Loucy (cell line): Measurements from ENCODE around the gene ALB.

Experiments used
- H2AFZ ChIP-seq: fragments of 200-600 bp; sonication (generic); 2 replicates; pipeline ENCODE4 v1.6.0; 2016; ENCODE audit warnings: antibody characterized with exemption, mild to moderate bottlenecking, low read length, moderate library complexity
- H3F3A ChIP-seq: fragments of 200-600 bp; 2 replicates; pipeline ENCODE4 v1.6.0; 2016; ENCODE audit warnings: antibody characterized with exemption, low read depth, mild to moderate bottlenecking
- H3K27me3 ChIP-seq: fragments of 200-600 bp; sonication (generic); 2 replicates; pipeline ENCODE4 v1.6.1; 2014; ENCODE audit warnings: low read length, mild to moderate bottlenecking; ENCODE audit not compliant: insufficient read depth, poor library complexity, severe bottlenecking
- H3K36me3 ChIP-seq: fragments of 200-600 bp; sonication (generic); 2 replicates; pipeline ENCODE4 v1.6.1; 2016; ENCODE audit warnings: low read length; ENCODE audit not compliant: insufficient read depth
- H3K4me1 ChIP-seq: fragments of 200-600 bp; sonication (generic); 2 replicates; pipeline ENCODE4 v1.5.1; 2014; ENCODE audit warnings: low read length, mild to moderate bottlenecking; ENCODE audit not compliant: insufficient read depth, poor library complexity, severe bottlenecking
- H3K4me2 ChIP-seq: fragments of 200-600 bp; sonication (generic); 2 replicates; pipeline ENCODE4 v1.6.0; 2014; ENCODE audit warnings: antibody characterized with exemption, low read length, low read depth, mild to moderate bottlenecking; ENCODE audit not compliant: poor library complexity, severe bottlenecking
- H3K4me3 ChIP-seq: fragments of 200-600 bp; sonication (generic); 2 replicates; pipeline ENCODE4 v1.5.1; 2014; ENCODE audit warnings: low read length, mild to moderate bottlenecking, mixed read lengths; ENCODE audit not compliant: poor library complexity, severe bottlenecking
- H3K79me2 ChIP-seq: fragments of 200-600 bp; sonication (generic); 2 replicates; pipeline ENCODE4 v1.6.1; 2014; ENCODE audit warnings: low read length; ENCODE audit not compliant: insufficient read depth
- H3K9ac ChIP-seq: fragments of 200-600 bp; sonication (generic); 2 replicates; pipeline ENCODE4 v1.6.0; 2014; ENCODE audit warnings: mild to moderate bottlenecking, low read depth, low read length, moderate library complexity; ENCODE audit not compliant: poor library complexity, severe bottlenecking
- H3K9me2 ChIP-seq: fragments of 200-600 bp; sonication (generic); replicated peaks from 2 replicates; pipeline ENCODE4 v1.6.1; 2016; ENCODE audit warnings: low read depth, low read length, mixed read lengths
- H3K9me3 ChIP-seq: fragments of 200-600 bp; sonication (generic); 2 replicates; pipeline ENCODE4 v1.6.1; 2014; ENCODE audit warnings: mild to moderate bottlenecking, antibody characterized with exemption, low read length, low read depth; ENCODE audit not compliant: insufficient read depth
- H4K20me1 ChIP-seq: fragments of 200-600 bp; sonication (generic); 2 replicates; pipeline ENCODE4 v1.6.0; 2014; ENCODE audit warnings: antibody characterized with exemption, low read length, mild to moderate bottlenecking; ENCODE audit not compliant: insufficient read depth, poor library complexity, severe bottlenecking
- CTCF ChIP-seq: fragments of 200-600 bp; sonication (generic); conservative IDR thresholded peaks from 2 replicates; pipeline ENCODE4 v1.5.1; 2014; ENCODE audit warnings: mild to moderate bottlenecking, antibody characterized with exemption, low read length
- EZH2phosphoT487 ChIP-seq: fragments of 200-600 bp; IDR thresholded peaks from 2 replicates; pipeline ENCODE4 v1.6.1; 2018; ENCODE audit warnings: antibody characterized with exemption, mild to moderate bottlenecking, moderate library complexity, borderline replicate concordance

Gene ALB

GRCh38 chr4:73426666-73427065 is 22.6 kb downstream of the ALB start:
- TF ChIP-seq EZH2phosphoT487 (no peak), CTCF (no peak)
- Histone ChIP-seq H3K27me3 (no peaks in the 10 kb centered on the region), H3K36me3 (no peaks in the 10 kb centered on the region), H3K4me2 (no peak overlapping the region), H3K9me2 (no peaks in the 10 kb centered on the region), H3K9ac (no peak overlapping the region), H3K9me3 (no peaks in the 10 kb centered on the region), H3F3A (no peaks in the 10 kb centered on the region), H3K79me2 (no peaks in the 10 kb centered on the region), H2AFZ (no peak overlapping the region), H3K4me3 (no peak overlapping the region), H3K4me1 (no peaks in the 10 kb centered on the region), H4K20me1 (no peaks in the 10 kb centered on the region)

- Histone ChIP-seq H3K4me2 (no peak overlapping the region), H3K4me1 (no peaks in the 10 kb centered on the region), H3K9ac (no peak overlapping the region), H3K9me2 (no peaks in the 10 kb centered on the region), H3K9me3 (no peaks in the 10 kb centered on the region), H3K27me3 (no peaks in the 10 kb centered on the region), H3K4me3 (no peak overlapping the region), H3F3A (no peaks in the 10 kb centered on the region), H4K20me1 (no peaks in the 10 kb centered on the region), H3K36me3 (no peaks in the 10 kb centered on the region), H3K79me2 (no peaks in the 10 kb centered on the region), H2AFZ (no peak overlapping the region)
- no peak for TF ChIP-seq EZH2phosphoT487
Measured at GRCh38 chr4:73429118-73429517, 25.0 kb downstream of the ALB start.

- no peaks in the 10 kb centered on the region for H3K4me1 ChIP-seq
- no peaks in the 10 kb centered on the region for H3K79me2 ChIP-seq
- no peak for TF ChIP-seq CTCF
- no peak for TF ChIP-seq EZH2phosphoT487
- H2AFZ ChIP-seq, result no peak overlapping the region
- no peaks in the 10 kb centered on the region for H4K20me1 ChIP-seq
- no peaks in the 10 kb centered on the region for H3K36me3 ChIP-seq
- no peak overlapping the region for H3K4me2 ChIP-seq
- no peaks in the 10 kb centered on the region for H3K27me3 ChIP-seq
- H3K9me3 ChIP-seq, result no peaks in the 10 kb centered on the region
- no peak overlapping the region for H3K9ac ChIP-seq
- H3K4me3 ChIP-seq, result no peak overlapping the region
- no peaks in the 10 kb centered on the region for H3F3A ChIP-seq
- no peaks in the 10 kb centered on the region for H3K9me2 ChIP-seq
Measured at GRCh38 chr4:73429826-73430587, 25.9 kb downstream of the ALB start.

GRCh38 chr4:73431813-73432168 is 27.7 kb downstream of the ALB start:
- Histone ChIP-seq H3K9ac (no peak overlapping the region), H3K27me3 (no peaks in the 10 kb centered on the region), H3K79me2 (no peaks in the 10 kb centered on the region), H3K4me2 (no peak overlapping the region), H3F3A (no peaks in the 10 kb centered on the region), H4K20me1 (no peaks in the 10 kb centered on the region), H3K36me3 (no peaks in the 10 kb centered on the region), H3K4me1 (no peaks in the 10 kb centered on the region), H2AFZ (no peak overlapping the region), H3K9me3 (no peaks in the 10 kb centered on the region), H3K4me3 (no peak overlapping the region), H3K9me2 (no peaks in the 10 kb centered on the region)
- TF ChIP-seq CTCF (no peak), EZH2phosphoT487 (no peak)
